ENCODE data around the gene CTBP2.
A peak's percentile ranks its signal among the peaks of the same experiment; 100 is the strongest.
"Not testable (repeated sequence)": the region's sequence is repeated elsewhere in the genome, so short reads cannot be mapped to it uniquely, and the experiment has no call there.

The CTBP2 gene

DNA sequence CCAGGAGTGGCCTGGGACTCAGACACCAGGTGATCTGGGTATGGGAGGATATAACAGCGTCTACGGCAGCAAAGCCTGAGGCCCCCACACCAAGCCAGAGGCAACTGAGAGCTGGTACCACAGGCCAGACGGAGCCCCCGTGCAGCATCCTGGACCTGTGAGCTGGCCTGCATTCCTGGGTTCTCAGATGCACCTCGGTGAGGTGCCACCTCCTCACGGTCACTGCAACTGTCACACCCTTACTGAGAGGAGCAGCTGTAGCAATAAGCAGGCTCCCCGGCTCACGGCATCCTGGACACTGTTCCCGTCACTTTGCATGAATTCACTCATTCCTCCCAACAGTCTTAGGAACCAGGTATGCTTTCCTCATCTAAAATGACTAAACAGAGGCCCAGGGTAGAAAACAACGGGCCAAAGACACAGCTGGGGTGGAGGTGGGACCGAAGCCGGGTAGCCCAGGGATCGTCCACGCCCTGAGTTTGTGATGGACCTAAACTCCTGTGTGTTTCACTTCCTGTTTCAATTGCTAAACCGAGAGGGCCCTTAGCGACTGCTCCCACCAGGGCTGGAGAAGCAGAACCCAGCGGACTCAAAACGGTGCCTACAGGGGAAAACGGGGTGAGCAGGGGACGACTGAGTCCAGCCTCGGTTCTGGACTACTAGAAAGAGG is 98.7 kb downstream of the CTBP2 start:
- peak; percentile 73 to 75 for DNase-seq

DNA sequence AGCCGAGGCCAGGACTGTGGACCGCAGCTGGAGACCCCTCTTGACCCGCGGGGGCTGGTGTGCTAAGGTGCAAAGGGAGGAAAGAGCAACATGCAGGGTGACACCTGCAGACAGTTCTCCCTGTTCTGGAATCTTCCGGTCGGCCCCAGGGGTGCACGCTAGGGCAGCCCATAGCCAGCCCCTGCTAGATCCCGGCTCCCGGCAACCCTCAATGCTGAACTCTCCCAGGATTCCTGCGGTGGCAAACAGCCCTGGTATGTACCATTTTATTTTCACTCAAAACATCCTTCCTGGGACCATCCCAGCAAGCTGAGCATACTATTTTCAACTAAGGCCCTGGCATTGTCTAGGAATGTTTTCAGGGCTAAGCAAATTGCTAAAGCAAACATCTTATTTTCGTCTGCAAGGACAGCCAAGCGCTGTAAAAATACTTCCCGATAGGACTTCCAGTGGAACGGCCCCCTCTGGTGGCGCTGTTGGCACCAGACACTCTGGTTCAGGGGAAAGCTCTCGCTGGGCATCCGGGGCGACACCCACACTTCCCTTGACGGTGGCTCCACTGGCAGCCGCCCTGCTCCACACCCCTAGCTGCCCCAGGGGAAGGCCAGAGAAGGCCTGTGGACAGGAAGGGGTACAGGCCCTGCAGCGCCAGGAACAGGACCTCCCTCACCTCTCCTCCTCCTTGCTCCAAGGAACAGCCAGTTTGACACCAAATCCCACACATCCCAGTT is 99.4 kb downstream of the CTBP2 start:
- DNase-seq: peak; percentile 86 to 89

DNA sequence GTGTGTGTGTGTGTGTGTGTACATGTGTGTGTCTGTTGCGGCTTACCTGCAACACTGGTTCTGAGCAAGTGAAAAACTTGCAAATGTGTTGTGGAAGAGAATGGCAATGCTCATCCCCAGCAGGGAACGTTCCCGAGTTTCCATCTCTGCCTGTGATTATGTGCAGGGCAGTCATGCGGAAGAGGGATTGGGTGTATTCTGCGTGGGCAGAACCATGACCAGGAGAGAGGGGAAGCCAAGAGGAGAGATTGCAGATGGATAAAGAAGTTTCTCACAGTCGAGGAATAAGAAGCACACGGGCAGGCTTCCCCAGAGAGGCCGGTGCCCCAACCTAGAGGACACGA is 99.9 kb downstream of the CTBP2 start:
- DNase-seq: no peak

DNA sequence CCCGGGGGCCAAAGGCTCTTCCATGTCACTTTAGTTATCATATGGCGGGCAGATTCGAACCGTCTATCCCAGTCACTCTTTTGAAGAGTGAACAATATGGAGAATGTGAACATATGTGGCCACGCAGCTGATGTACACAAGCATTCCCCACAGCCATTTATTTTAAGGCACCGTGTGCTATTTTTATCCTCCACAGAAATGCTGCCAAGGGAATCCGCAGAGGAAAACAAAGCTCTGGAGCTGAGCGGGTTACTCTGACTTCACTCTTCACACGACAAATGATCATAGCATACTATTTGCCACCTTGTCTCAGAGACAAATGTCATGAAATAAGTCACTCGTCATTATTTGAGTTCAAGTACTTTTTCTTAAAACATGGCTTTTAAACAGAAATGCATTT is 100.3 kb downstream of the CTBP2 start:
- DNase-seq: no peak

DNA sequence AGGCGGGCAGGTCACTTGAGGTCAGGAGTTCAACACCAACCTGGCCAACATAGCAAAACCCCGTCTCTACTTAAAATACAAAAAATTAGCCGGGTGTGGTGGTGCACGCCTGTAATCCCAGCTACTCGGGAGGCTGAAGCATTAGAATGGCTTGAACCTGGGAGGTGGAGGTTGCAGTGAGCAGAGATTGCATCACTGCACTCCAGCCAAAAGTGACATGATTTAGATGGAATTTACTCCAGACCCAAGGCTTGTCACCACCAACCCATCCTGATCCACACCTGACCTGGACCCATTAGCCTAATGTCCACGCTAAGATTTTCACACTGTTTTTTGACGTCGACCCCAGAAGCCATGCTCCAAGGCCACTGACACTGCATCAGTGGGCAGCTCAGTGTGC is 101.0 kb downstream of the CTBP2 start:
- DNase-seq: not testable (repeated sequence)

DNA sequence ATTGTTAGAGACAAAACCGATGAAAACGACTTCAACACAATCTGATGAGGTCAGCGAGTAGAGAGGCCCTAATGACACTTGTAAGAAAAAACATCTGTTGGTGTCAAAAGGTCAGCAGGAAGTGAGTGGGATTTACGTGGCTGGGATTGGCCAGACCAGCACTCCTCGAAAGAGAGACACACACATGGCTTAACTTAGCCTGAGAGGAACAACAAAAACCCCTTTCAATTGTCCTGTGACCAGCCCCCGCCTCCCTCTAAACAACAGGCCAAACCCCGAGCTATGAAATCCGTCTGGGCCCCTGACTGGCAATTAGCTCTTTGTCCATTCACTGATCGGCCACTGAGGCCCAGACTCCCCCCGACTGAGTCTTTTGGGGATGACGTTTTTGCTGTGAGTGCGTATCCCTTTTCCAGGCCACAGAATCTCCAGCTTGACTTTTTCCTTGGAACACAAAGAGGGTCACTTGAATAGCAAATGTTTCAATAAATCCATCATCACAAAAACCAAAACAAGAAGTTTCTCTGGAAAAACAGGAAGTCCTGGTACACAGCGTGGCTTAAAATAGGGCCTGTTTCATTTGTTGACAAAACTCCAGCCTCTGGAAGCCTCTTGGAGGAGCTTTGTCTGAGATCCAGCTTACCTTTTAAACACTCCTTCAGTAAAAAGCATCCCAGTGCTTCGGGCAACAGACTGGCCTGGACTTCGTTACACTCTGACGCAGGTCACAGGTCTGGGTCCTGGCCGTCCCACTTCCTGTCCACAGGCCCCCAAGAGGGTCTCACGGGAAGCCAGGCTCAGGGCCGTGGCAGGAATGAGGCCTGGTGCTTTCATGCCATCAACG is 103.0 kb downstream of the CTBP2 start:
- peak; percentile 86 to 92 for DNase-seq

DNA sequence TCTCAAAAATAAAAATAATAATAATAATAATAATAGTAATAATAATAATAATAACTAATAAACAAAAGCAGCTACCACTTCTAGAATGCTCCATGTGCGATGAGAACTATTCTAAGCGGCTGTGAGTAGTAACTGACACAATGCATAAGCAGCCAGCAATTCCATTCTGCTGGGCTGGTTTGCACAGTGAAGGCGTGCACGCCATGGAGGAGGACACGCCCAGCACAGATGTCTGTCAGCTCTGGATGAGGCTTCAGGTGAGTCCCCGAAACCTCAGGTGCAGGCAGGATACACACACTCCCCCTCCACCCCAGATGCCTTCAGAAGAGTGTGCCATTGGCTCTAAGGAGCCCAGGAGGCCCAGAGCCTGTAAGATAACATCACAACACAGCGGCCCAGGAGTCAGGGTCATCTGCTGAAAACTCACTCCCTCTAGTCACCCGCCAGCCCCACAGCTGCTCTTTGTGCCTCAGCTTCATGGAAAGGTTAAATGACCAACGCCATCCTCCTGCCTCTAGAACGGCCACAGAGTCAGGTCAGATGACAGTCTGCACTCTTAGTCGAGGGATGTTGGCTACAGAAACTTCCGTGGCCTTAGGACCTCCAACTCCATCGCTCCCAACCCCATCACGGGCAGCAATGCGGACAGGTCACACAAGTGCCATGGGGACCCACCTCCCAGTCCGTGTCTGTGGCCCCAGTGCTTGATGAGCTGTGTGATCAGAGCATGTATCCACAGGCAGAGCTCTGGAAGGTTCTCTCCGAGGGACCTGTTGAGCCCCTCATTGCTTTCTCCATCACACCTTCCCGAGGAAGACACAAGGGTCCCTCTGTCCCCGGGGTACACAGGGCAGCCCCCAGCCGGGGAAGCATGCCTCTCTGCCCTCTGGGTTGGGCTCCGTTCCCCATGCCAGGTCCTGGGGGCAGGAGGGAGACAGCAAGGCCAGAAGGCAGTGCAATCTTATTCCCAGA is 103.9 kb downstream of the CTBP2 start:
- DNase-seq: no peak

DNA sequence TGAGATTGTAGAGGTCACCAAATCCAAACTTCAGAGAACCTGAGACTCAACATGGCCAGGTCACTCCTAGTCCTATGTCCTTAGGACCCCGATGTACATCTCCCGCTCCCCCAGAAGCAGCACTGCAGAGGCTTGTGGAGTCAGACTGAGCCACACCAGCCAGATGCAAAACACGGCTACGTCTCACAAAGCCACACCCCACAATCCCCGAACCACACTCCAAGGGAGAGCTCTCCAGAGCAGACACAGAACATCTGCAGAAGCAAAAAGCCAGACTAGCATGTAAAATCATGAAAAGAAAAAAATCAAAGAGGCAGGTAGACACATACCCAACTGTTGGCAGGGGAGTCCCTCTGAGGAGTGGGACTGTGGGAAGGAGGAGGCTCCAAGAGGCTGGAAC is 104.9 kb downstream of the CTBP2 start:
- DNase-seq: no peak

DNA sequence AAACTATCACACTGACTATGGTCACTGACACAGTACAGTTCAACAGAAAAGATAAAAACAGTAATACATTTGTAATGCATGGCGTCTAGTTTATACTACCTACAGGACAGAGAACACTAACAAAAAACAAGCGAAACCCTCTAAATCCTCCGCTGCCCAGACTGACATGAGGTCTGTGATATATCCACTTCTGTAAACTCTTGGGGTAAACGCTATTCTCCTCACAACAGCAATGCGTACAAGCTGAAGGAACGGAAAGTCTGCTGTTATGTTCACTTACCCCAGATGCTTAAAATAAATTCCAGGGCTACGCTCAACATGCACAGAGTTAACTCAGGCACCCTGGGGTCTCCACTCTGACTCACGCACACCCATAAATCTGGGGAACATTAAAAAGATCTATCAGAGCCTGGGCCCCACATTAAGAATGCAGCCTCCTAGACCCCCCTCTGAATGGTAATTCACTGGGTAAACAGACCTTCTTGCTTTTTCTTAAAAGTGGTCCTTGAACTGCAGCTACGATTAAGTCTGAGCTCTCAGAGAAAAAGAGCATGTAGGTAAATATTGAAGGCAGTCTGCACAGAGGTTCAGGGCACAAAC is 105.6 kb downstream of the CTBP2 start:
- DNase-seq: no peak

DNA sequence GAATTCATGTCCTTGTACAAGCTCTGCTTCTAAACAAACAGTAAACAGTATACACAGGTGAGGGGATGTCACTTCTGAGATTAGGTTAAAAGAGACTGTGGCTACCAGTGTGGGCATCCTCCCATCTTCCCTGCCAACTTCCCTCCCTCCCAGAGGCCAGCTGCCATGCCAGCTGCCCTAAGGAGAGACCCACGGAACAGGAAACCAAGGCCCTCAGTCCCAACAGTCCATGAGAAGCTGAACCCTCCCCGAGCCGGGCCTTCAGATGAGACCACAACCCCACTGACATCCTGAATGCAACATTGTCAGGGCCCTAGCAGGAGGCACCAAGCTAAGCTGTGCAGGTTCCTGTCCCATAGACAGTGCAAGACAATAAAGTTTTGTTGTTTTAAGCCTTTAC is 106.1 kb downstream of the CTBP2 start:
- DNase-seq: no peak

DNA sequence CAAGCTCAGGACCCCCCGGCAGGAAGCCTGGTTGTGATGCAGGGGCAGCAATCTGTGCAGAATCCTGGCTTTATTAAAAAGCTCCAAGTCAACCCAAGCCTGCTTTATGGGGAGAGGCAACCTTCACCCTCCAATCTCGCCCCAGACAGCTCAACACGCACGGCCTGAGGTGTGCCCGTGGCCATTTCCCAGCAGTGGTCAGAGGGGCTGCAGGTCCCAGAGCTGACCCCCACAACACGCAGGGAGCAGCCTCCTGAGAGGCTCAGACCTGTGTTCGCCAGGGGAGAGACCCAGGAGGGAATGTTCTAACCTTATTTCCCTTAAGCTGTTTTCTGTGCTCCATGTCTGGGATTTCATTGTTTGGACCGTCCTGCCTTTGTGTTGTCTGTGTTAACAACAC is 108.2 kb downstream of the CTBP2 start:
- no peak for DNase-seq

DNA sequence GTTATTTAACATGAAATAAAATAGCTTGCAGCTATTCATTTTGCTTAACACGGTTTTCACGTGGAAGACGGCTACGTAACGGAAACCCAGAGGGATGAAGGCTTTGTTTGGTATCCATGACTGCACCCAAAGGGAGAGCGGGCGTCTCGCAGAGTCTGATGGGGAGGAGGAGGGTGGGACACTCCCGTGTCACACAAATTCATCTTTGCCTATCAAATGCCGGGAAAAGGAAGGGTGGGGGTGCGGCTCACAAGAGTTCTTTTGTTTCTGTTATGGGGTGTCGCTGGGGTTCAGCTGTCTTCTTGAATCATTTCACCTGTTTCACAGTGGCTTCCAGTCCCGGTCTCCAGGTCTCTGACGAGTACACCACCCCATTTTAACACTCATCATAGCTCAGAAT is 110.0 kb downstream of the CTBP2 start:
- no peak for DNase-seq

DNA sequence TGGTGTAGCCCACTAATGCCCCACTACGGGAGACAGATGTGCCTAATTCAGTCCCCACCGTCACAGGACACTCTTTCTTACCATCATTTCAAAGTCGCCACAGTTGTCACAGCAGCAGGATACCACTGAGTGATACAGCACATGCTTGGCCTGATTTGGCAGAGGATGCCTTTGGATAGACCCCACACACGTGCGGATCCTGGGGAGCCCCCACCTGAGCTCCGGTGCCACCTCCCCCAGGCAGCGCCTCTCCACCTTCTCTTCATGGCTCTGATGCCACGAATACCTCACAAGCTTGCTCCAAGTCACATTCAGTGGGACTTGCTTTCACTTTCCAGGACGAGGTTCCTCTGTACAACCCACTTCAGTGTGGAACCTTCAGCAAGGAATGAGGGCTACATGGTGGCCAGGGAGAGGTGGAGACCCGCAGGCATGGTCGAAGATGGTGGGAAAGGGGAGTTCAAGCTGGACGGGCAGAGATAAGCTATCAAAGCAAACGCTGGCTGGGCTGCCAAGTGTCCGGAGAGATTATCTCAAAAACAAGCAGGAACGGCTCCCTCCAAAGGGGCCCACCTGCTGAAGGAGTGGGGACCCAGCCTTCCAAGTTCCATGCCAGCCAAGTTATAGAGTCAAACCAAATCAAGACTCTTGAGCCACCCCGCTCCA is 111.0 kb downstream of the CTBP2 start:
- no peak for DNase-seq

DNA sequence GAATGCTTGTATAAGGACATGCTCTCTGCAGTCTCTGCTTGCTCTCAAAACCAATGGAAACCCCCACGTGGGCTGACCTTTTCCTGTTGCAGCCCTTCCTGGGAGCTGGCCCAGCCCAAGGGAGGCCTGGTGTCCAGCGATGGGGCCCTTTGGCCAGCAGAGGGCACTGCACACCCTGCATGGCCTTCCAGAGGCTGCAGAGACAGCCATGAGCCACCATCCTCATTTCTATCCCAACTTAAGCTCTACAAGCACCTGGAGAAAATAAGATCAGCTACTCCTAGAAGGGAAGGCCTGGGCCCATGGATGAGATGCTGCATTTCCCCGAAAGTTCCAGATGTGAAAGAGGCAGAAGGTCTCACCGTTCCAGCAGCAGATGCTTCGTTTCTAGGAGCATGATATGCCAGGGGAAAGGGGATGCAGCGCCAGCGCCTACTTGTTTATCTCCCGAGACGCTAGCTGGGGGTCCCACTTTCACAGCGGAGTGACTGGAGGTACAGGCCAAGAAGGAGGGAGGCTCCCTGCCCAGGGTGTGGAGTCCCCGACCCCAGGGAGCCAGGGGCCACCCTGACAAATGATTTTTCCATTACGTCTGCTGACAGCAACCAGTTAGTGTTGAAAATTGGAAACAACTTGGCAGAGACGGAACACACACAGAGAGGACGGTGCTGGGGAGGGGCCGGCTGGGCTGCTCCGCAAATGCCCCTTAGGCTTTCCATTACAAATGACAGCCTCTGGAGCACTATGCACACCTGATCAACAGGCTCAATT is 112.1 kb downstream of the CTBP2 start:
- peak; percentile 87 to 88 for DNase-seq

DNA sequence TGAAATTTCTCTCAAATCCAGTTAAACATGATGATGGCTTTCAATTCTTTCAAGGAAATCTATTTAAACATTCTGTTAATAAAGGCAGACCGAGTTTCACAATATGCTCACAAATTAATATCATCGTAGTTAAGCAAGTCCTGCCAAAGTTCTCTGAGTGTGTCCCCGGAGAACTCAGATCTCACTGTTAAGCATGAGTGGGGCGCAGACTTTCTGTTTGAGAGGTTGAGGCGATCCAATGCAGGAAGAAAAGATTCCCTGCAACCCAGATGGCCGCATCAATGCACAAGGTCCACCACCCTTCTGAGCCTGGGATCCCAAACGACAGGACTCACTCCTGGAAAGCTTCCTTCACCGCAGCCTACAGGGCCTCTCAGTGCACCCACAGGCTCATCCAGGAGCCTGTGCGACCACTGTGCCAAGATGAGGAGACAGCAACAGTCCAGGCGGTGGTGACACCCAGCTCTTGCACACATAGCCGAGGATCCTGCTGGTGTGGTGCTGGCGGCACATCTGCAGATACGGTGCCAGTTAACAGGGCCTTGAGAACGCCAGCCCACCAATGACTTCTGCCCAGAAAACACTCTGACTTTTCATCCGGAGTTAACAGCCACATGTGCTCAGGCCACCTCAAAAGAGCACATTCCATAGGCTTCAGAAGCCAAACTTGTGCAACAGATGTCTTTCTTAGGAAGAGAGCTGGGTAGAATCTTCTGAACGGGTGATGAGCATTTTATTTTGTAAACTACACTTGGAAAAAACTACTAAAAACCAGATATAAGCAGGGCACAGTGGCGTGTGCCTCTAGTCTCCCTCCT is 116.3 kb downstream of the CTBP2 start:
- DNase-seq: no peak

DNA sequence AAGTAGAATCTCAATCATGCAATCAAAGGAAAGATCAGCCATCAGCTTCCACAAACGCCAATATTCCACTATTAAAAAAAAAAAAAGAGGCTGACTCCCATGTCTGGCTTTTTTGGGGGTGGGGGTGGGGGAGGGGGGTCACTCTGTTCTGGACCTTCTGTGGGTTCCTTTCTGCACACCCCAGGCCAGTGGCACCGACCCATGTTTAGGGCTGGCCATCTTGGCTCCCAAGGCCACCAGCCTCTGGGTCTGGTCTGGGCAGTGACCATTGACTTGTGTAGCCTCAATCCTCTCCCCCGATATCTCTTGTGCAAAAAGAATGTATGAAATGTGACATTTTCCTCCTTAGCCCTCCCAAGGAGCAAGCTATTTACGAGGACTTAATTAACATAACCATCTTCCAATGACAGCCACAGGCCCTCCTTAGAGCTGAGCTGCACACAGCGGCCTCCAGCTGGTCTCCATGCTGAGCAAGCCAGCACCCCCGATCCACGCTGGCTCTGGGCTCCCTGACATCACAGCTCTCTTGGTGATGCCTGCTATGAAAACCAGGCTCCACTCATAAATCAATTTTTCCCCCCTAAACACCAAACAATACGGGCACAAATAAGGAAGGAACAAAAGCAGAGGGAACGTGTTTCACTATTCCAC is 118.4 kb downstream of the CTBP2 start:
- DNase-seq: no peak

DNA sequence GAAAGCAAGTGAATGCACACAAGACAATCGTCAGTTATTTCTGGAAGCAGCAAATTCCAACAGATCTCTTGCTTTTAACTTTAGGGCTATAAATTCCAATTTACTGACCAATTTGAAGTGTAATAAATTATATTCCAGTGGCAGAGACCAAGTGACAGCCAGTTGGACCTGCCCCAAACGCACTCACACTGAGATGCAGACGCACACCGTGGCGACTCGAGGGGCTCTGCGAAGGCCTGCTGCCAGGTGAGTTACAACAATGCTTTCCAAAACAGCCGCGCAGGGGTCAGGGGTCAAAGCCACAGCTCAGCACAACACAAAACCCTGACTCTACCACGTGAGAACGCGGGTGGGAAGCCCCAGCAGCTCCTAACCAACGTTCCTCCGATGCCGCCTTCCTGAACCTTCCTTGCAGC is 121.0 kb downstream of the CTBP2 start:
- DNase-seq: no peak

DNA sequence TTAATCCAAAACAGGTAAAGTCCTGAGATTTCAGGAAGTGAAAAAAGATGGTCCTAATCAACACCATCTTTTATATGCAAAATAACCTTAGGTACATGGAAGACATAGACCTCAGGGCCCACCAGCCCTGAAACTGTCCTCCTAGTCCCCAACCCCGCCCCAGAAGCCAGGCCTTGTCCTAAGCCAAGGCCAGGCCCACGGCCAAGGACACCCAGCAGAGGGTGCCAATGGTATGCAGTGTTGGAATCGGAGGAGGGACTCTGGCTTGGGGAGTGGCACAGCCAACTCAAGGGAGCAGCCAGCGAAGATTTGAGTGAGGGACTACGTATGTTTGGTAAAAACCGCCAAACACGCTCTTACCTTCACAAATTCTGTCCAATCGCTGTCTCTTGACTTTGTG is 121.7 kb downstream of the CTBP2 start:
- DNase-seq: peak; percentile 3 to 6
